Muscle of arm (tissue), 12 donors: Measurements from ENCODE around the gene GSC2. TPM values are rescaled to one million over a fixed set of nuclear protein-coding genes. Genes with fewer than 3 reads are reported as not detected.
A peak's percentile ranks its signal among the peaks of the same experiment; 100 is the strongest.
"Not testable (repeated sequence)": the region's sequence is repeated elsewhere in the genome, so short reads cannot be mapped to it uniquely, and the experiment has no call there.

ENCODE experiments used
- DNase-seq: peaks from one replicate; pipeline ENCODE4 v3.0.0-alpha.2; 2013
- polyA plus RNA-seq, 12 donors: library from polyadenylated mRNA; unstranded; fragments of 120-200 nt; gene quantifications; one replicate each; pipeline ENCODE4 v1.2.1, GENCODE V29; 2013; ENCODE audit not compliant: insufficient read length in 12 of 12

Gene GSC2
- polyA plus RNA-seq, 12 donors = not detected

- DNase-seq = peak; percentile 38
Observed at GRCh38 chr22:19178065-19178656, 28.1 kb upstream of the GSC2 start.

DNA sequence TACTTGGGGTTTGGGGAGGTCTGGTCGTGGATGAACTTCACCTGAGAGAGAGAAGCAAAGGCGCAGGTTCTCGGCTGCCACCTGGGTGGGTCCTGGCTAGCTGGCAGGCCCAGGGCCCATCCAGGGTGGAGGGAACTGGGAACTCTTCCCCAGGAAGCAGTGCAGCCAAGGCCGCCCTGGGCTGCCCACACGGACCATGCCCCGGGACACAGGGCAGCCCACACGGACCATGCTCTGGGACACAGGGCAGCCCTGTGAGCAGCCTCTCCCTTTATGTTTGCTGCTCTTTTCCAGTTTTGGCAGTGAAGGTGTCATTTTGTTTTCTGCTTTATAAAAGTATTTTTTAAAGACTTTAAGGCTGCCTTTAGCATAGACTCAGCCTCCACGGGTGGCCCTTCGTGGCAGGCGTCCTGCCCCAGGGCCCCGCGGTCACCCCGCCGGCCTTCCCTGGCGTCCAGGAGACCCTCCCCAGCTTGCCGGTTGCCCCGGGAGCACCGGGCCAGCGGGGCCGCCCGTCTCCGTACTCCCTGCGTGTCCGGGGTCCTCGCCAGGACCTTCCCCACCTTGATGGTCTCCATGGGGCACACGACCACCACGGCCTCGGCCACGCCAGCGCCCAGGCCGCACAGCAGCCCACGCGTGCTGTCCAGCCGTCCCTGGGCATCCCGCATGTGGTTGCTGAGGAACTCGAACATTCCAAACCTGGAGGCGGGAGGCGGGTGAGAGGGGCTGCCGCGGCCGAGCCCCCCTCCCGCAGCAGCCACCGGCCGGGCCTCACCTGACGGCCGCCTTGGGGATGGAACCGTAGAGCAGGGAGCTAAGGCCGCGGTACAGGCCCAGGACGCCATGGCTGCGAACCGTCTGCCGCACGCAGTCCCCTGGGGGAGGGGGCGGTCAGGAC is 27.3 kb upstream of the GSC2 start:
- DNase-seq = no peak

- DNase-seq = no peak
Observed at GRCh38 chr22:19176732-19177131, 26.6 kb upstream of the GSC2 start.

DNA sequence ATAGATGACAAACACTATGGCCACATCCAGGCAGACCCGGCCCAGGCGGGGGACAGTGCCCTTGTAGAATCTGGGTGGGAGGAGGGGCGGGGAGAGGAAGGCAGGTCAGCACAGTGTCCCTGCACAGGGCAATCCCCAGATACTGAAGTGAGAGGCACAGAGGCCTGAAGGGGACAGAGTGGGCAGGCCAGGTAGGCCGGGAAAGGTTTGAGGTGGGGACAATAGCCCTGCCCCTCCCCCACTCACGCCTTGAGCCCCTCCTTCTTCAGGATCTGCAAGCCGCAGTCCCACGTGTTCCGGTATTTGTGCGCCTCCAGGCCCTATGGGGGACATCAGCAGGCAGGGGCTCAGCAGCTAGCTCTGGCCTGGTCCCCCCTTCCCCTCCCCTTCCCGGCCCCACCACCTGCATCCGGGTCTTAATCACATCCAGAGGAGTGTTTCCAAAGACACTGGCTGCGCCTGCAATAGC is 26.1 kb upstream of the GSC2 start:
- no peak for DNase-seq

DNA sequence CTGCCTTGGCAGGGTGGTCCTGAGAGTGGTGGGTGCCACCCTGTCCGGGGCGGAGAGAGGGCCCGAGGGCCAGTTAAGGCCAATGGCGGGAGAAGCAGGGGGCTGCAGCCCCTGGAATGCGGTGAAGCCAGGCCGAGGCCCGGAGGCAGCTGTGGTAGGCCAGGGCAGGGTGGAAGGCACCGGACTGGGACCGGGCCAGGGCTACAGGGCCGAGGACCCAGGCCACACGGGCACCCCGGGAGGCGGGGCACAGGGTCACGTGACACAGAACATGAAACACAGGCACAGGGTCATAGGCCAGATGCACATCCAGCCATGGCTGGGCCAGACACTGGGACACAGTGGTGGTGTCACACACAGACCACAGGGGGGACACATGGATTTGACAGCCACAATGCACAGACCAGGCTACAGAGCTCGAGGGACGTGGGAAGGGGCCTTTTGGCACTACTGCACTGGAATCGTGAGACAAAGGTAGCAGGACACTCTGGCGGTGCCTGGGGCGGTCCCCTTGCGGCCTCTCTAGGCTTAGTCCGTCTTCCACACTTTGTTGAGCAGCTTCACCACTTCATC is 25.6 kb upstream of the GSC2 start:
- no peak for DNase-seq

- no peak for DNase-seq
Observed at GRCh38 chr22:19175026-19175601, 25.0 kb upstream of the GSC2 start.

DNA sequence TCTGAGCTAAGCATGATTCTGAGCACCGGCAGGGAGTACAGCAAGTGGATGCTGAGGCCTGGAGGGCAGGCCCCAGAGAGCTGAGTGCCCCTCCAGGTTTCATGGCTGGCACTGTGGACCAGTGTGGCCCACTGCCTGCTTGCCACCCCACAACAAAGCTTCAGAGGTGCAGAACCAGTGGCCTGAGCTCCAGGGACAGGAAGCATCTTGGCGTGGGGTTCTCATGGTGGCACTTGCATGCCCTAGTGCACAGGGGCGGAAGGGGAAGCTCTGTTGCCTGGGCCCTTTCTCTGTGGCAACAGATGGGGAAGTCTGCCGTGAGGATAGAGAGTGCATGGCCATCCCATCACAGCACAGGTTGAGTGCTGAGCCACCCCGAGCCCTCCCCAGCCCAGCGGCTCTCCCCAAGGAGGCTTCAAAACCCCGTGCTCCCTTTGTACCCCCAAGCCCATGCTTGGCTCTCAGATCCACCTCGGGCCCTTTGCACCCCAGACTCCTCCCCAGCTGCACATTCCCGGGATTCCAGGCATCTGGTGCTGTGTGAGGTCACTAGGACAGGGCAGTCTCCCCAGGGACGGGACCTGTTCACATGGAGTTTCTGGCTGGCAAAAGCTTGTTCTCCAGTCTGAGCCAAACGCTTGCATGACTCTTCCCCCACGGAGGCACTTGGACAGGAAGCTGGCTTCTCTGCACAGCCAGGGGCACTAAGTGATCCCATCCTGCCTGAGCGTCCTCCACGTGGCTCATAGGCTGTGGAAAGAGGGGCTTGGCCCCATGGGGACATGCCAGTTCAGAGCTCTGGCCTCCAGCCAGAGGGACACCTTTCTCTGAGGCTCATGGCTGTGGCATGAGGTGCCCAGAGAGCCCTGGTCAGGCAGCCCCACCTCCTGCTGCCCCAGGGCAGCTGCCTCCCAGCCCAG is 24.3 kb upstream of the GSC2 start:
- DNase-seq = no peak

DNA sequence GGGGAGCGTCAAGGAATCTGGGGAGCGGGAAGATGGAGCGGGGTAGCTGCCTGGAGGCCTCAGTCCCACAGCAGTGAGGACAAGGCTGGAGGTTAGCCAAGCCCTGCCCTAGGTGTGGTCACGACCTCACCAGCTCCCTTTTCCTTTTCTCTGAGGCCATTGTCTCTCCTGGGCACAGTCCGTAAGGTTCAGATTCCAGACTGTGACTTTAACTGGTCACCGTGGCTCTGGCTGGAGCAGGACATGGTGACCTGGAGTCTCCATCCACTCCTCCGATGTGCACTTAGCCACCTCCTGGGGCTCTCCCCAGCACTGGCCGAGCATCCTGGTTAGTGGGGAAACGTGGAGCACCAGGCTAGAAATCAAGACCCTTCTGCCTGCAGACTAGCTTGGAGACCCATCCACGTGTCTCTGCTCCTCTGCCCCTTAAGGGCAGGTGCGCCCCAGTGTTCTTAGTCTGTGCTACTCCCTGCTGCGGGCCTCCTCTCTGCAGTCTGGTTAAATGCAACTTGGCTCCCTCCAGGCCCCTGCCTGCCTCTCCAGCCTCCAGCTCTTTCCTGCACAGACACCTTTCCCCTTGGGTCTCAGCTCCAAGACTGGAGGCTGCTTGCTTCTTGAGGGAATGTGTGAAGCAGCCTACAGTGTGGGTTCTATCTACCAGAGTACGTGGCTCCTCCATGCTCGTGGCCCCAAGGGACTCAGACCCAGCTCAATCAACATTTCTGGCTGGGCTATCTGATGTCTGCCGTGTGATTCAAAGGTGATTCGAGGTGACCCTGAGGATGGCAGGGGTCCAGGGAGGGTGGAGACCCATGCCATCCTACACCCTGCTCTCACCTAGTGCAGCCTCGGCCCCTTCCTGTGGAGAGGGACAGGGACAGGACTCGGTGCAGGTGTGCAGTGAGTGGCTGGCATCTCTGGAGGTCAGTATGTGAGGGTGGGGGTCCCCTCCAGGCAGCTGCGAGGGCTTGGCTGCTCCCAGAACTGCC is 23.2 kb upstream of the GSC2 start:
- no peak for DNase-seq

DNA sequence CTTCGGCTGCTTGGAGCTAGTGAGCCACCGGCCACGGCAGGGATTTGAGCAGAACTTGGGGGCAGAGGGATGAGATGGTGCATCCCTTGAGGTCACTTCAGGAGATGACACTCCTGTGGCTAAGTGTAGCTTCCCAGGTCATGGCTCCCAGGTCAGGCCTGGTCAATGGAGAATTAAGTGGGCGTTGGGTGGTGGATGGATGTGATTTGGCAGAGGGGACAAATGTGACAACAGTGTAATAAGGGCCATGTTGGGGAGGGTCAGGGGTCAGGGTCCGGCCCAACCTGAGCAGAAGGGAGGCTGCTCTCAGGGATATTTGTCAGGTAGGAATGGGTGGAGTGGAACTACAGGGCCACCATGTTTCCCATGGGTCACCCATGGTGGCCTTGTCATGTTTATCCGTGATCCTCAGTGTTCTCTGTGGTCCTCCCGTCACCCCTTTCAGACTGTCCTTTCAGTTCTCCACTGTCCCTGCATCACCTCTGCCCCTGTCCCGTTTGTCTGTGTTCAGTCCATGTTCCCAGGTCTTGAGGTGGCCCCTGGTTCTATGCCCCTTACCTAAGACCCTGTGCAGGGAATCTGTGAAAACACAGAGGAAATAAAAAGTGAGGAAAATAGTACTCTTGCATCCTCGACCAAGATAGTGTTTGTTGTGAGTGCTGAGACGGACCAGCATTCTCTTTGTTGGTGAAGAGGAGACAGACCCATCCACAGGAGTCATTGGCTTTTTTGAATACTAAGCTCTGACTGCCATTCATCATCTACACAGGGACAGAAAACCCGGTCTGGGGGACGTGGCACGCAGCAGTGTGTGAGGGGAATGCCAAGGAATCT is 22.3 kb upstream of the GSC2 start:
- no peak for DNase-seq

GRCh38 chr22:19169947-19170318 is 19.8 kb upstream of the GSC2 start:
- no peak for DNase-seq

DNA sequence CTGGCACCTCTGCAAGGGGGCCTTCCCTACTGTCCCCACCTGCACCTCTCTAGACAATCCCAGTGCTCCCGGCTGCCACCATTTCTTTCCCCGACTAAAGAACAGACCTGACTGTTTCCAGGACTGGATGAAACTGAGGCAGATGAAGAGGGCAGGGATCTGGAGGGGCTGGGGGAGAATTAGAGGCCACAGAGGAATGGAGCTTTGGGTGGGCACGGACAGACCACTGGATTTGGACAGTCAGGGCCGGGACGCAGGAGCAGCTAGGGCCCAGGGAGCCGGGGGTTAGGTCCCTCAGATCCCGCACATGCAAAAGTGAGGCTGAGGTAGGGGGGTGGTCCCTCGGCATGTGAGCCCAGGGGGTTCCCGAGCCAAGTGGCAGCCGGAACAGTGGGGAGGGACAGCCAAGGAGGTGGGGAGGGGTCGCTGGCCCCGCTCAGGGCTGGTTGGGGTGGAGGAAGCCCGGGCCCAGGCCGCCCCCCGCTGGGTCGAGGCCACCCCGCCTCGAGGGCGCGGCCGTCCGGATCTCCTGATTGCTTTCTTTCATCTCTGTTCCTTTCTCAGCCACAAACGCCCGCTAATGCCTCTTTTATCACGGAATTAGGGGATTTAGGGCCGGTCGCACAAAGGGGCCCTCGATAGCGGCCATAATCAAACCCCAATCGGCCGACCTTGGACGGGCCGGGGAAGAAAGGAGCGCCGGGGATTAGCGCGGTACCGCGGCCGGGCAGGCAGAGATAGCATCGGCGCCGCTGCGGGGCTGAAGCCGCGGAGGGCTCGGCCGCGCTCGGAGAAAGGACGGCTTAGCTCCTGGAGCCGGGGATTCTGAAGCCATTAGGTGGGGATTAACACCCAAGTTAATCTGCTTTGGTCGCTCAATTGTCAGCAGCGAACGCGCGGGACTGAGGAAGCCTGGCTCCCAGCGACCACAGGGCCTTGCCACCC is 19.2 kb upstream of the GSC2 start:
- DNase-seq = no peak

GRCh38 chr22:19168088-19168890 is 18.2 kb upstream of the GSC2 start:
- DNase-seq = no peak

GRCh38 chr22:19167106-19167869 is 17.2 kb upstream of the GSC2 start:
- DNase-seq = no peak

DNA sequence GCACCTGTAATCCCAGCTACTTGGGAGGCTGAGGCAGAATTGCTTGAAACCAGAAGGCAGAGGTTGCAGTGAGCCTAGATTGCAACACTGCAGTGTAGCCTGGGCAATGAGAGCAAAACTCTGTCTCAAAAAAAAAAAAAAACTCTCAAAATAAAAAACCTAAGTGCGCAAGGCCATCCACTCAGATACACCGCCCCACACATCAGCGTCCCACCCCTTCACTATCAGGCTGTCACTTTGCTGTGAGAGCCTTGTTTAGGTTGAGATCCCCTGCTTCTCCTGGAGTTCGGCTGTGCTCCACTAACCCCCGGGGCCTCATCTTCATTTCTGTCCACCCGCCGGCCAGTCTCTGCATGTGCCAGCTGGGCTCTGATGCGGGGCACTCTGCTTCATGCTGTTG is 16.3 kb upstream of the GSC2 start:
- DNase-seq = no peak

DNA sequence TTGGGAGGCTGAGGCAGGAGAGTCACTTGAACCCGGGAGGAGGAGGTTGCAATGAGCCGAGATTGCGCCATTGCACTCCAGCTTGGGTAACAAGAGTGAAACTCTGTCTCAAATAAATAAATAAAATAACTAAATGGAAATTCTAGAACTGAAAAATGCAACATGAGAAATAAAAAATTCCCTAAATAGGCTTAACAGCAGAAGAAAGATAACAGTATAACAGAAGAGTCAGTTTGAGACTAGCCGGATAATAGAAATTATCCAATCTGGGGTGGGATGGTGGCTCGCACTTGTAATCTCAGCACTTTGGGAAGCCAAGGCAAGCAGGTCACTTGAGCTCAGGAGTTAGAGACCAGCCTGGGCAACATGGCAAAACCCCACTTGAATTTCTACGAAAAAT is 14.3 kb upstream of the GSC2 start:
- DNase-seq = no peak

DNA sequence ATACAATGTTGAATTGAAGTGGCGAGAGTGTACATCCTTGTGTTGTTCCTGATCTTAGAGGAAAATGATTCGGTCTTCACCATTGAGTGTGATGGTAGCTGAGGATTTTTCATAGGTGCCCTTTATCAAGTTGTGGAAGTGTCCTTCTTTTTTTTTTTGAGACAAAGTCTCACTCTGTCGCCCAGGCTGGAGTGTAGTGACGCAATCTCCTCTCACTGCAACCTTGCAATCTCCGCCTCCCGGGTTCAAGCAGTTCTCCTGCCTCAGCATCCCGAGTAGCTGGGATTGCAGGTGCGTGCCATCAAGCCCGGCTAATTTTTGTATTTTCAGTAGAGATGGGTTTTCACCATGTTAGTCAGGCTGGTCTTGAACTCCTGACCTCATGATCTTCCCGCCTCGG is 8.6 kb upstream of the GSC2 start:
- not testable (repeated sequence) for DNase-seq
